DOHH2 (cell line): ENCODE data around the gene MIER3.

Experiments
- H3F3A ChIP-seq: fragments of 200-600 bp; sonication (generic), shearing (Covaris generic); 2 replicates; pipeline ENCODE4 v1.6.0; 2016; ENCODE audit warnings: antibody characterized with exemption, mild to moderate bottlenecking; ENCODE audit not compliant: control insufficient read depth, insufficient read depth
- H3K27ac ChIP-seq: fragments of 200-600 bp; sonication (generic); 2 replicates; pipeline ENCODE4 v1.5.1; 2014; ENCODE audit warnings: low read depth, mild to moderate bottlenecking, low read length, moderate library complexity
- H3K27me3 ChIP-seq: fragments of 200-600 bp; sonication (generic); 2 replicates; pipeline ENCODE4 v1.6.1; 2014; ENCODE audit warnings: mild to moderate bottlenecking, low read length, mixed read lengths; ENCODE audit not compliant: control insufficient read depth
- H3K36me3 ChIP-seq: fragments of 200-600 bp; sonication (generic); 2 replicates; pipeline ENCODE4 v1.6.1; 2014; ENCODE audit warnings: mild to moderate bottlenecking, low read length, moderate library complexity, mixed read lengths; ENCODE audit not compliant: control insufficient read depth
- H3K4me1 ChIP-seq: fragments of 200-600 bp; sonication (generic); 2 replicates; pipeline ENCODE4 v1.6.1; 2014; ENCODE audit warnings: mild to moderate bottlenecking, low read length, mixed read lengths; ENCODE audit not compliant: control insufficient read depth
- H3K4me2 ChIP-seq: fragments of 200-600 bp; sonication (generic); 2 replicates; pipeline ENCODE4 v1.6.0; 2014; ENCODE audit warnings: mild to moderate bottlenecking, low read length, moderate library complexity
- H3K4me3 ChIP-seq: fragments of 200-600 bp; sonication (generic); 2 replicates; pipeline ENCODE4 v1.5.1; 2014; ENCODE audit warnings: mild to moderate bottlenecking, low read length, mixed read lengths
- H3K79me2 ChIP-seq: fragments of 200-600 bp; sonication (generic); 2 replicates; pipeline ENCODE4 v1.6.1; 2014; ENCODE audit warnings: mild to moderate bottlenecking, low read length, mixed read lengths; ENCODE audit not compliant: control insufficient read depth
- H3K9me2 ChIP-seq: fragments of 200-600 bp; sonication (generic); replicated peaks from 2 replicates; pipeline ENCODE4 v1.6.1; 2014; ENCODE audit warnings: mild to moderate bottlenecking, low read length, mixed read lengths; ENCODE audit not compliant: control insufficient read depth
- H3K9me3 ChIP-seq: fragments of 200-600 bp; sonication (generic); 2 replicates; pipeline ENCODE4 v1.6.1; 2014; ENCODE audit warnings: antibody characterized with exemption, low read length, mixed read lengths; ENCODE audit not compliant: control insufficient read depth, insufficient read depth
- H4K20me1 ChIP-seq: fragments of 200-600 bp; sonication (generic); 2 replicates; pipeline ENCODE4 v1.6.0; 2014; ENCODE audit warnings: low read depth, mild to moderate bottlenecking, antibody characterized with exemption, low read length, moderate library complexity; ENCODE audit not compliant: control insufficient read depth, insufficient read depth
- EZH2phosphoT487 ChIP-seq: fragments of 200-600 bp; sonication (generic); IDR thresholded peaks from 2 replicates; pipeline ENCODE4 v1.6.1; 2017; ENCODE audit warnings: borderline replicate concordance, mild to moderate bottlenecking, antibody characterized with exemption, low read length, moderate library complexity, mixed read lengths
- TF ChIP-seq, protein P1 (sequence below): fragments of 200-600 bp; sonication (generic); IDR thresholded peaks from one replicate; pipeline ENCODE4 v1.5.1; 2014; ENCODE audit warnings: antibody characterized with exemption, mild to moderate bottlenecking, low read depth, low read length; ENCODE audit not compliant: poor library complexity, severe bottlenecking

Gene MIER3

DNA sequence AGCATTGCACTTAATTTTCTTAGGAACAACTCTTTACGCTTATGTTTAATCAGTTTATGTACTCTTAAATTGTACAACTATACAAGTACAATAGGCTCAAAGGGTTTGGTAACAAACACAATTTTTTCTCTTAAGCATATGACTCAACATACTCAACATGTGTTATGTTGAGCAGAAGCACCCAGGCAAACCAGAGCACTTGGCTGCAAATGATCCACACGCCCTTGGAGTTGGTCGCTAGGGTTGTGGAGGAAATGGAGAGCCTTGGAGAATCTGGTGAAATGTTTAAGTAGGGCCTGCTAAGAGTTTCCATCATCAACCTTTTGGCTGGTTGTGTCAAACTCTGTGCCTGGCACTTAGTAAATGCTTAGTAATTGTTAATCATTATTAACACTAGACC, 25.1 kb upstream of the MIER3 start:
- no peak overlapping the region for H3K27ac ChIP-seq
- no peak overlapping the region for H3K4me2 ChIP-seq
- no peak overlapping the region for H3K4me3 ChIP-seq
- peaks cover 13% of the 10 kb centered on the region; the same call in 1 of the 2 replicates for H3K27me3 ChIP-seq
- TF ChIP-seq, protein P1, sequence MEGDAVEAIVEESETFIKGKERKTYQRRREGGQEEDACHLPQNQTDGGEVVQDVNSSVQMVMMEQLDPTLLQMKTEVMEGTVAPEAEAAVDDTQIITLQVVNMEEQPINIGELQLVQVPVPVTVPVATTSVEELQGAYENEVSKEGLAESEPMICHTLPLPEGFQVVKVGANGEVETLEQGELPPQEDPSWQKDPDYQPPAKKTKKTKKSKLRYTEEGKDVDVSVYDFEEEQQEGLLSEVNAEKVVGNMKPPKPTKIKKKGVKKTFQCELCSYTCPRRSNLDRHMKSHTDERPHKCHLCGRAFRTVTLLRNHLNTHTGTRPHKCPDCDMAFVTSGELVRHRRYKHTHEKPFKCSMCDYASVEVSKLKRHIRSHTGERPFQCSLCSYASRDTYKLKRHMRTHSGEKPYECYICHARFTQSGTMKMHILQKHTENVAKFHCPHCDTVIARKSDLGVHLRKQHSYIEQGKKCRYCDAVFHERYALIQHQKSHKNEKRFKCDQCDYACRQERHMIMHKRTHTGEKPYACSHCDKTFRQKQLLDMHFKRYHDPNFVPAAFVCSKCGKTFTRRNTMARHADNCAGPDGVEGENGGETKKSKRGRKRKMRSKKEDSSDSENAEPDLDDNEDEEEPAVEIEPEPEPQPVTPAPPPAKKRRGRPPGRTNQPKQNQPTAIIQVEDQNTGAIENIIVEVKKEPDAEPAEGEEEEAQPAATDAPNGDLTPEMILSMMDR, result no peak
- no peak for TF ChIP-seq EZH2phosphoT487
- no peaks in the 10 kb centered on the region for H3K4me1 ChIP-seq
- no peaks in the 10 kb centered on the region for H3F3A ChIP-seq
- H3K79me2 ChIP-seq, result no peaks in the 10 kb centered on the region
- no peaks in the 10 kb centered on the region for H3K9me3 ChIP-seq
- no peaks in the 10 kb centered on the region for H3K9me2 ChIP-seq
- H3K36me3 ChIP-seq, result no peaks in the 10 kb centered on the region
- H4K20me1 ChIP-seq, result no peaks in the 10 kb centered on the region

DNA sequence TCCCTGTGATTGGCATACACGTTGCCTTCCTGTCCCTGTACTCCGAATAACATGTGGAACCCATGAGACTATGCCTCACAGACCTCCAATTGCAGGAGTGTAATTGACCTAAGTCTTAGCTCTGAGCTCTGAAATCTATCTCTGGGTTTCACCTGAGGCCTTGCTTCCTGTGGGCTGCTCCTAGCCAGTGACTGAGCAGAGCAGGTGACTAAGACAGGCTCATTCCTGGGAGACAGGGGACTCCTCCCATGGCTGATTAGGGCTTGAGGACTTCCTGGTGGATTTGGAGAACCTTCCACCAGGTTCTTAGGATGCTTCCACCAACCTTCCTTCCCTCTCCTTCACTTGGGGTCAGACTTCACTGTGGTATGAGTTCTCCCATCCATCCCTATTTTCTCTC, 22.3 kb upstream of the MIER3 start:
- Histone ChIP-seq H3K27ac (no peak overlapping the region), H3K4me2 (no peak overlapping the region), H4K20me1 (no peaks in the 10 kb centered on the region), H3F3A (no peaks in the 10 kb centered on the region), H3K9me2 (no peaks in the 10 kb centered on the region), H3K27me3 (peaks cover 13% of the 10 kb centered on the region; the same call in 1 of the 2 replicates), H3K9me3 (no peaks in the 10 kb centered on the region), H3K36me3 (no peaks in the 10 kb centered on the region), H3K79me2 (no peaks in the 10 kb centered on the region), H3K4me1 (no peaks in the 10 kb centered on the region), H3K4me3 (no peak overlapping the region)
- no peak for TF ChIP-seq EZH2phosphoT487
- TF ChIP-seq, protein P1, result no peak

DNA sequence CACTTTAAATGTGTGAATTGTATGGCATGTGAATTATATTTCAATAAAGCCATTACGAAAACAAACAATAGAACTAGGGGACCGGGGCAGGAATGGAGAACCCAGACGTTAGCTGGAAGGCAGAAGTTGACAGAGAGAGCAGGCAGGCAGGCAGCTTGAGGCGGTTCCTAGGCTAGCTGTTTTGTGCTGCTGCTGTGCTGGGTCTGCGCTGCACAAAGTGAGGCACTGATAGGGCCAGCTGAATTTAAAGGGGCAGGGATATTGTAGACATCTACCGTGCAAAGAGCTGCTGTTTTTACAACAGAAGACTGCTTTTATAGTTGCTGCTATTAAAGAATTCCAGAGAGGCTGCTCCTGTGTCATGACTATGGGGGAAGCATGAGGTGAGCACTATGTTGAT, 21.6 kb upstream of the MIER3 start:
- H3K4me1 ChIP-seq, result no peaks in the 10 kb centered on the region
- no peaks in the 10 kb centered on the region for H3F3A ChIP-seq
- no peak overlapping the region for H3K4me2 ChIP-seq
- no peak overlapping the region for H3K4me3 ChIP-seq
- no peaks in the 10 kb centered on the region for H3K9me2 ChIP-seq
- peaks cover 16% of the 10 kb centered on the region; the same call in 1 of the 2 replicates for H3K27me3 ChIP-seq
- no peak for TF ChIP-seq EZH2phosphoT487
- TF ChIP-seq, protein P1, result no peak
- no peak overlapping the region for H3K27ac ChIP-seq
- no peaks in the 10 kb centered on the region for H3K79me2 ChIP-seq
- no peaks in the 10 kb centered on the region for H4K20me1 ChIP-seq
- H3K36me3 ChIP-seq, result no peaks in the 10 kb centered on the region
- H3K9me3 ChIP-seq, result no peaks in the 10 kb centered on the region
